Glomerular visceral epithelial cell (primary cell): ENCODE results near the gene ERLIN1.
"Not testable (repeated sequence)": the region's sequence is repeated elsewhere in the genome, so short reads cannot be mapped to it uniquely, and the experiment has no call there.

ENCODE experiments used
- DNase-seq: peaks from one replicate; pipeline ENCODE4 v3.0.0-alpha.2; 2016; ENCODE audit errors: extremely low spot score

The ERLIN1 gene

GRCh38 chr10:100133801-100134200 is 52.0 kb downstream of the ERLIN1 start:
- DNase-seq: no peak

DNA sequence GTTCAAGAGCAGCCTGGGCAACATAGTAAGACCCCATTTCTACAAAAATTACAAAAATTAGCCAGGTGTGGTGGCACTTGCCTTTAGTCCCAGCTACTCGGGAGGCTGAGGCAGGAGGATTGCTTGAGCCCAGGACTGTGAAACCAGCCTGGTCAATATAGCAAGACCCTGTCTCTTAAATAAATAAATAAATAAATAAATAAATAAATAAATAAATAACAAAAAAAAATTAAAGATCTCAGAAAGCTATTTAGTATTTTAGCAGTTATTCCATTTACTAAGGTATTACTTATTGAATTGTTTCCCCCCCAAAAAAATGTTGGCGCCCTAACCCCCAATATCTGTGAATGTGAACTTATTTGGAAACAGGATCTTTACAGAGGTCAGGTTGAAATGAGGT is 53.4 kb downstream of the ERLIN1 start:
- DNase-seq: no peak

GRCh38 chr10:100131571-100131970 is 54.3 kb downstream of the ERLIN1 start:
- no peak for DNase-seq

DNA sequence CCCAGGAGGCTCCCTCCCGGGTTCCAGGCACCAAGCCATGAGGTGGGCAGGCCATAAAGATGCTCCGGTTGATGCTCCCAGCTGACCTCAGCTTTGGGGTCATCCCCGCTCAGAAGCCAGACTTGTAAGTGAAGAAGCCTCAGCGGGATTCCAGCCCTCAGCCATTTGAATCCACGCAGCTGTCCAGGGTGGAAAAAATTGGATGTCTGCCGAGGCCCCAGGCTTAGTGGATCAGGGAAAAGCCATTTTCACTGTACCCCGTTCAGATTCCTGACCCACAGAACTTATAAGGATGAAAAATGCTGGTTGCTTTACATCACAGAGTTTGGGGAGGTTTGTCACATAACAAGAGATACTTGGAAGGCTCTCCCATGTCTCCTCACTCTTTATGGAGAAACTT is 55.0 kb downstream of the ERLIN1 start:
- no peak for DNase-seq

GRCh38 chr10:100129424-100129823 is 56.4 kb downstream of the ERLIN1 start:
- no peak for DNase-seq

DNA sequence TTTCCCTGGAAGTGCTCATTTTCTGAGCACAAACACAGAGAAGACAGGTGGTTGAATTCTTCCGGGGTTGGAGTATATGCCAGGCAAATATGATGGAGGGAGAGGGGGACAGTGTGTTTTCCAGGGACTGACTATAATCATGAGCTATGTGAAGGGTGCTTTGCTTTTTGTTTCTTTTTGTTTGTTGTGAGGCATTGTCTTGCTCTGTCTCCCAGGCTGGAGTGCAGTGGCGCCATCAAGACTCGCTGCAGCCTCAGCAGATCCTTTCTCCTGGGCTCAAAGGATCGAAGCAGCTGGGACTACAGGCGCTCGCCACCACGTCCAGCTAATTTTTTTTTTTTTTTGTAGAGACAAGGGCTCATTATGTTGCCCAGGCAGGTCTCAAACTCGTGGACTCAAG is 56.9 kb downstream of the ERLIN1 start:
- no peak for DNase-seq

GRCh38 chr10:100125335-100125734 is 60.5 kb downstream of the ERLIN1 start:
- DNase-seq: not testable (repeated sequence)

DNA sequence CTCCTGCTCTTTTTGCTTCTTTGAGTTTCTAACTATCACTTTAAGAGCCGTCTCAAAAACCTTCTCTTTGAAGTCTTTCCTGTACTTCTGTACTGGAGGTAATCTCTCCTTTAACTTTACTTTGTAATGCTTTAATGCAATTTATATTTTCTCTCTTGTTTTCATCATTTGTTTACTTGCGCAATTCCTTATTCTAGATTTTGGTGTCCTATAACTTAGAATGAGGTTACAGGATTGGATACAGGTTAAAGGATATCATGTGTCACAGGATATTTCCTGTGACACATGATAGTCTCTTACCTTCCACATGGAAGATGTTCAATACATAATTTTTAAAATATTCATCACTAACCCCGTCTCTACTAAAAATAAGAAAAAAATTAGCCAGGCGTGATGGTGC is 61.7 kb downstream of the ERLIN1 start:
- no peak for DNase-seq

DNA sequence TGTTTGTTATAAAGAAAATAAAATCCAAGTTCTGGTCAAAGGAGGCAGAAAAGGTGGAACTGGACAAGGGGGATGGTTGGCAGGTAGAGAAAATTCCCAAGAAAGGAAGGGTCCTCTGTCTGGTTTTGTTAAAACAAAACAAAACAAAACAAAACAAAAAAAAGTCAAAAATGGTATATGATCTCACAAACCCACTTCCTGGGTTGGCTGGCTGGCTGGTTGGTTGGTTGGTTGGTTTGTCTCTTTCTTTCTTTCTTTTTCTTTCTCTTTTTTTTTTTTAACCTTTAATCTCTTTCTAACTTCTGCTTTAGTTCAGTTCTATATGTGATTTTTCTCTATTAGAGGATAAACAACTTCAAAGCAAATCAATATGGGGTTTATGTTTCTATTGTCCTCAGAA is 63.0 kb downstream of the ERLIN1 start:
- DNase-seq: no peak

DNA sequence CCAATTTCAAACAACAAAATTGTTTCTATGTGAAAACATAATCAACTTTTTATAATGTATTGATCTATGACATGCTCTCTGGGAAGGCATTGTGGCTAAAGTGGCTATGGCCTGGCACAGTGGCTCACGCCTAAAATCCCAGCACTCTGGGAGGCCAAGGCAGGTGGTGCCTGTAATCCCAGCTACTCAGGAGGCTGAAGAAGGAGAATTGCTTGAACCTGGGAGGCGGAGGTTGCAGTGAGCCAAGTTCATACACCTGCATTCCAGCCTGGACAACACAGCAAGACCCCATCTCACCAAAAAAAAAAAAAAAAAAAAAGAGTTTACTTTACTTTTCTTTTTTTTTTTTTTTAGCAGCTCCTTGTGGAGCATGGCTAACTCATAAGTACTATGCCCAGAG is 65.3 kb downstream of the ERLIN1 start:
- DNase-seq: no peak

DNA sequence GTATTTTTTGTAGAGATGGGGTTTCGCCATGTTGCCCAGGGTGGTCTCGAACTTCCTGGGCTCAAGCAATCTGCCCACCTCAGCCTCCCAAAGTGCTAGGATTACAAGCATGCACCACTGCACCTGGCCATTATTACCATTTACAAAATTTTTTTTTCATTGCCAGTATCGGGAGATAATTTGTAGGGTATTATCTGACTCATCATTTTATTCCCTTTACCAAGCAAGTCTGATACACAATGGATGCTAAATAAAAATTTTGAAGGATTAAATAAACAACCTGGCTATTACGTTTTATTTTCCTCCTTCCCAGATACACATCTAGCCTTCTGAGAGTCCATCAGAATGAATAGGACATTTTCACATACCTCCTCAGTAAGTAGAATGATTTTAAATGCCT is 66.1 kb downstream of the ERLIN1 start:
- DNase-seq: no peak

GRCh38 chr10:100114976-100115770 is 70.7 kb downstream of the ERLIN1 start:
- no peak for DNase-seq

DNA sequence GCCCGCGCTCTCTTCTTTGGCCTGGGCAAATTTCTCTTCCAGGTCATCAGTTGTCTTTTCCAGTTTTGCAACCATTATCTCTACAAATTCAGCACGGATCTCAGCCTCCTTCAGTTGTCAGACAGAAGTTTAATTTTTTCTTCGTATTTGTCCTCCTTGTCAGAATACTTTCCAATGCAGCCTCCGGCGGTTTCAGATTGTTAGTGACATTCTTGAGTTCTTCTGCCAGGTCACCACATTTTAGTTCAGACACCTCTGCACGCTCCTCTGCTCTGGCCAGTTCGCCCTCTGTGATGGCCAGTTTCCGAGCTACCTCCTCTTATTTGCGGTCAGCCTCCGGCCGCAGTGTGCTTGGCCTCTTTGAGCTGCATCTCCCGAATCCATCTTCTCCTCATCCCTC is 71.4 kb downstream of the ERLIN1 start:
- DNase-seq: no peak

GRCh38 chr10:100109670-100110069 is 76.2 kb downstream of the ERLIN1 start:
- DNase-seq: no peak

GRCh38 chr10:100106865-100107264 is 79.0 kb downstream of the ERLIN1 start:
- DNase-seq: no peak

DNA sequence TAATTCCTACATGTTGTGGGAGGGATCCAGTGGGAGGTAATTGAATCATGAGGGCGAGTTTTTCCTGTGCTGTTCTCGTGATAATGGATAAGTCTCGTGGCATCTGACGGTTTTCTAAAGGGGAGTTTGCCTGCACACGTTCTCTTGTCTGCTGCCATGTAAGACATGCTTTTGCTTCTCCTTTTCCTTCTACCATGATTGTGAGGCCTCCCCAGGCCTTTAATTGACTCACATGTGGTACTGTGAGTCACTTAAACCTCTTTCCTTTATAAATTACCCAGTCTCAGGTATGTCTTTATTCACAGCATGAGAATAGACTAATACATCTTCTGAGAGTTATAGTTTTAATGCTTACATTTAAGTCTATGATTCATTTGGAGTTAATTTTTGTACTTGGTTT is 81.5 kb downstream of the ERLIN1 start:
- DNase-seq: no peak

DNA sequence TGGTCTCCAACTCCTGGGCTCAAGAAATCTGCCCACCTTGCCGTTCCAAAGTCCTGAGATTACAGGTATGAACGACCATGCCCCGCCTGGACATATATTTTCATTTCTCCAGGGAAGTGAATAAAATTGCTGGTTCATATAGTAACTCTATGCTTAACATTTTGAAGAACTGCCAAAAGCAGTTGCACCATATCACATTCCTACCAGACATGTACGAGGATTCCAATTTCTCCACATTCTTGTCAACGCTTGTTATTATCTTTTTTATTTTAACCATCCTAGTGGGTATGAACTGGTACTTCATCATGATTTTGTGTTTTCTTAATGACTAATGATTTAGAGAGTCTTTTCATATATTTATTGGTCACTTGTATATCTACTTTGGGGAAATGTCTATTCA is 82.2 kb downstream of the ERLIN1 start:
- DNase-seq: no peak

- DNase-seq: no peak
These were observed 84.4 kb downstream of the ERLIN1 start for GRCh38 chr10:100101192-100102076.

DNA sequence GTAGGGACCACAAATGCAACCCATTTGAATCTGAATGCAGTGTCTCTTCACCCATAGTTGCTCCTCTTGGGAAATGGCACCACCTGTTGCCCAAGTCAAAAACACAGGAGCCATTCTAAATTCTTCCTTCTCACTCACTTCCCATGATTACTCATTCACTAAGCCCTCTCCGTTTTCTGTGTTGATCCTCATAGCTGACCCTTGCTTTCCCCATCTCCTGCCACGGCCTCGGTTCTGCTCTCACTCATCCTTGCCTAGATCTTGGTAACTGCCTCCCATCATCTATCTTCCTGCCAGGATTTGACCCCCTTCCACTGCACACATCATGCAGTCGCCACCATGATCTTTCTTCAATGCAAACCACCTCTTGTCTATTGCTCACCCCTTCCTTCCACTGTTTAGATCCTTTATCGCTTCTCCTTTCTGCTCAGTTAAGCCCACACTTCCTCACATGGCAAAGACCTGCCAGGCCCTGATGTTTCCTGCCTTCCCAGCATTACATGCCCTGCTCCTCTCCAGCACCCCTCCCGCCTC is 85.1 kb downstream of the ERLIN1 start:
- no peak for DNase-seq
